ENCODE results near the gene BTBD19. TPM values are rescaled to one million over a fixed set of nuclear protein-coding genes. Genes with fewer than 3 reads are reported as not detected.

Gene BTBD19
- total RNA-seq, 1 donor from 2014 or later, result 5.5 TPM

- Mint-ChIP-seq H3K27me3 (ENCODE audit: low read depth) (no peaks in the 10 kb centered on the region), H3K27ac (ENCODE audit: unreplicated experiment) (peak overlapping the region; percentile 24), H3K36me3 (ENCODE audit: low read depth) (peaks cover 5% of the 10 kb centered on the region), H3K4me3 (peak overlapping the region; percentile 41), H3K9me3 (no peaks in the 10 kb centered on the region), H3K4me1 (peaks cover 37% of the 10 kb centered on the region)
- TF ChIP-seq CTCF (conservative IDR thresholded peaks at IDR 0.05), result no peak
- no peak for DNase-seq (ENCODE audit: low read depth, low spot score)
These were observed 9.6 kb downstream of the BTBD19 start for GRCh38 chr1:44817771-44818495.

GRCh38 chr1:44819196-44819607 is 10.9 kb downstream of the BTBD19 start:
- Mint-ChIP-seq H3K36me3 (ENCODE audit: low read depth) (peaks cover 5% of the 10 kb centered on the region), H3K9me3 (no peaks in the 10 kb centered on the region), H3K4me3 (peak overlapping the region; percentile 87), H3K27ac (ENCODE audit: unreplicated experiment) (peak overlapping the region; percentile 100), H3K4me1 (peaks cover 37% of the 10 kb centered on the region), H3K27me3 (ENCODE audit: low read depth) (no peaks in the 10 kb centered on the region)
- DNase-seq (ENCODE audit: low read depth, low spot score), result no peak
- TF ChIP-seq CTCF (conservative IDR thresholded peaks at IDR 0.05), result no peak

GRCh38 chr1:44819608-44820327 is 11.4 kb downstream of the BTBD19 start:
- peaks cover 4% of the 10 kb centered on the region for H3K36me3 Mint-ChIP-seq (ENCODE audit: low read depth)
- peak; percentile 72 for DNase-seq (ENCODE audit: low read depth, low spot score)
- no peaks in the 10 kb centered on the region for H3K9me3 Mint-ChIP-seq
- peak overlapping the region; percentile 87 for H3K4me3 Mint-ChIP-seq
- no peaks in the 10 kb centered on the region for H3K27me3 Mint-ChIP-seq (ENCODE audit: low read depth)
- peak overlapping the region; percentile 100 for H3K27ac Mint-ChIP-seq (ENCODE audit: unreplicated experiment)
- peak; percentile 22 for TF ChIP-seq CTCF (conservative IDR thresholded peaks at IDR 0.05)
- H3K4me1 Mint-ChIP-seq, result peaks cover 36% of the 10 kb centered on the region

- Mint-ChIP-seq H3K27ac (ENCODE audit: unreplicated experiment) (peak overlapping the region; percentile 100), H3K27me3 (ENCODE audit: low read depth) (no peaks in the 10 kb centered on the region), H3K4me3 (peak overlapping the region; percentile 87), H3K4me1 (peaks cover 31% of the 10 kb centered on the region), H3K36me3 (ENCODE audit: low read depth) (no peaks in the 10 kb centered on the region), H3K9me3 (no peaks in the 10 kb centered on the region)
- no peak for DNase-seq (ENCODE audit: low read depth, low spot score)
- TF ChIP-seq CTCF (conservative IDR thresholded peaks at IDR 0.05), result no peak
These were observed 12.3 kb downstream of the BTBD19 start for GRCh38 chr1:44820328-44821239.

- Mint-ChIP-seq H3K9me3 (no peaks in the 10 kb centered on the region), H3K4me1 (peaks cover 31% of the 10 kb centered on the region), H3K4me3 (peak overlapping the region; percentile 87)
These were observed 13.0 kb downstream of the BTBD19 start for GRCh38 chr1:44821240-44821715.

More at GRCh38 chr1:44821240-44821715, 13.0 kb downstream of the BTBD19 start:
- no peak for DNase-seq (ENCODE audit: low read depth, low spot score)
- no peak for TF ChIP-seq CTCF (conservative IDR thresholded peaks at IDR 0.05)
- Mint-ChIP-seq H3K27ac (ENCODE audit: unreplicated experiment) (no peak overlapping the region), H3K36me3 (ENCODE audit: low read depth) (no peaks in the 10 kb centered on the region), H3K27me3 (ENCODE audit: low read depth) (no peaks in the 10 kb centered on the region)
